H1 (cell line): ENCODE measurements around the gene DTL. TPM values are rescaled to one million over a fixed set of nuclear protein-coding genes. Genes with fewer than 3 reads are reported as not detected.

Experiments used
- CTCF ChIA-PET: fragments of 300-600 bp; sonication (Branson Sonifier 250); formaldehyde crosslinking; loops from one replicate; lab custom pipeline; 2021; ENCODE audit not compliant: partially characterized antibody; lab: Charles Lee
- POLR2A ChIA-PET: fragments of 300-600 bp; sonication (Branson Sonifier 250); formaldehyde crosslinking; loops from one replicate; lab custom pipeline; 2021; ENCODE audit warnings: inconsistent platforms; ENCODE audit not compliant: partially characterized antibody; lab: Charles Lee
- DNase-seq, 2 experiments: peaks; one replicate each; pipeline versions ENCODE4 v3.0.0 to v3.0.0-alpha.2; 2010 to 2022; ENCODE audit warnings: low spot score in 2 of 2, low read depth in 1 of 2, mixed read lengths in 1 of 2
- FAIRE-seq: peaks from 2 replicates; lab custom pipeline; 2011; peaks lifted over from hg19 to GRCh38; lab: Jason Lieb, UNC
- H2AFZ ChIP-seq: 2 replicates; pipeline ENCODE4 v1.8.1; 2012; ENCODE audit warnings: low read length, inconsistent platforms
- H2AK5ac ChIP-seq: 2 replicates; pipeline ENCODE4 v1.6.1; 2013; ENCODE audit warnings: low read depth, low read length
- H2BK120ac ChIP-seq: replicated peaks from 2 replicates; pipeline ENCODE3; 2013; ENCODE audit warnings: low read depth, low read length, inconsistent platforms
- H2BK12ac ChIP-seq: 2 replicates; pipeline ENCODE4 v1.6.1; 2013; ENCODE audit warnings: low read depth, low read length
- H2BK15ac ChIP-seq: 2 replicates; pipeline ENCODE4 v1.6.1; 2013; ENCODE audit warnings: low read length
- H2BK20ac ChIP-seq: 2 replicates; pipeline ENCODE4 v1.6.1; 2013; ENCODE audit warnings: low read length
- H2BK5ac ChIP-seq: 2 replicates; pipeline ENCODE4 v1.6.1; 2013; ENCODE audit warnings: low read depth, low read length
- H3K14ac ChIP-seq: 2 replicates; pipeline ENCODE4 v1.6.1; 2013; ENCODE audit warnings: inconsistent platforms; ENCODE audit not compliant: insufficient read length
- H3K18ac ChIP-seq: 2 replicates; pipeline ENCODE4 v1.6.1; 2013; ENCODE audit warnings: low read length; ENCODE audit errors: extremely low read depth
- H3K23ac ChIP-seq: 2 replicates; pipeline ENCODE4 v1.6.1; 2013; ENCODE audit warnings: inconsistent platforms; ENCODE audit not compliant: insufficient read length
- H3K23me2 ChIP-seq: 2 replicates; pipeline ENCODE4 v1.6.1; 2013; ENCODE audit warnings: low read depth, low read length
- H3K27ac ChIP-seq: 2 replicates; pipeline ENCODE4 v1.6.1; 2011; ENCODE audit warnings: low read depth, low read length, inconsistent platforms
- H3K27me3 ChIP-seq, 4 experiments: replicated peaks in 1 of 4; 1 replicate in 1 of 4; 2 replicates in 3 of 4; pipeline versions ENCODE4 v1.6.1 to v1.8.1; 2011 to 2013; ENCODE audit warnings: low read length in 3 of 4, mild to moderate bottlenecking in 3 of 4, inconsistent platforms in 2 of 4, mixed read lengths in 2 of 4, moderate library complexity in 1 of 4; ENCODE audit not compliant: control insufficient read depth in 3 of 4, insufficient read depth in 3 of 4; ENCODE audit errors: extremely low read depth in 1 of 4
- H3K36me3 ChIP-seq, 4 experiments: 2 replicates each; pipeline versions ENCODE4 v1.6.1 to v1.8.1; 2011 to 2013; ENCODE audit warnings: mild to moderate bottlenecking in 4 of 4, low read length in 3 of 4, moderate library complexity in 2 of 4, control low read depth in 1 of 4, inconsistent platforms in 1 of 4; ENCODE audit not compliant: insufficient read depth in 4 of 4, control insufficient read depth in 2 of 4
- H3K4ac ChIP-seq: replicated peaks from 2 replicates; pipeline ENCODE3; 2013; ENCODE audit warnings: low read length, low read depth, mixed read lengths, inconsistent platforms; ENCODE audit not compliant: insufficient read length
- H3K4me1 ChIP-seq, 4 experiments: replicated peaks in 1 of 4; 1 replicate in 1 of 4; 2 replicates in 3 of 4; pipeline versions ENCODE4 v1.6.1 to v1.8.1; 2011 to 2013; ENCODE audit warnings: low read length in 3 of 4, inconsistent platforms in 2 of 4, mixed read lengths in 1 of 4; ENCODE audit not compliant: insufficient read depth in 4 of 4, control insufficient read depth in 3 of 4
- H3K4me2 ChIP-seq, 2 experiments: 2 replicates each; pipeline versions ENCODE4 v1.6.1 to v1.8.1; 2011 to 2013; ENCODE audit warnings: low read depth in 2 of 2, low read length in 2 of 2, control low read depth in 1 of 2, inconsistent platforms in 1 of 2, mild to moderate bottlenecking in 1 of 2; ENCODE audit not compliant: insufficient read depth in 1 of 2
- H3K4me3 ChIP-seq, 4 experiments: fragments of 200-600, 300-600 bp in 1 of 4; sonication (generic), shearing (Covaris generic), sonication (Bioruptor Twin) in 1 of 4; 2 replicates each; pipeline versions ENCODE4 v1.5.1 to v1.8.1; 2011 to 2016; ENCODE audit warnings: low read length in 4 of 4, low read depth in 3 of 4, control low read depth in 2 of 4, inconsistent platforms in 2 of 4, mild to moderate bottlenecking in 2 of 4, mixed read lengths in 1 of 4, moderate library complexity in 1 of 4; ENCODE audit not compliant: insufficient read depth in 2 of 4; ENCODE audit errors: extremely low read depth in 1 of 4
- H3K56ac ChIP-seq: replicated peaks from 2 replicates; pipeline ENCODE3; 2013; ENCODE audit warnings: low read depth, mild to moderate bottlenecking, mixed read lengths, low read length, inconsistent platforms; ENCODE audit not compliant: insufficient read length
- H3K79me1 ChIP-seq: 2 replicates; pipeline ENCODE4 v1.6.1; 2013; ENCODE audit warnings: low read depth, low read length, control low read depth
- H3K79me2 ChIP-seq, 2 experiments: 2 replicates each; pipeline versions ENCODE4 v1.6.1 to v1.8.1; 2012 to 2013; ENCODE audit warnings: low read length in 2 of 2, mild to moderate bottlenecking in 2 of 2, inconsistent platforms in 1 of 2; ENCODE audit not compliant: insufficient read depth in 2 of 2, control insufficient read depth in 1 of 2
- H3K9ac ChIP-seq, 4 experiments: replicated peaks in 1 of 4; 1 replicate in 1 of 4; 2 replicates in 3 of 4; pipeline versions ENCODE4 v1.6.1 to v1.8.1; 2011 to 2013; ENCODE audit warnings: low read depth in 3 of 4, low read length in 3 of 4, control low read depth in 2 of 4, mild to moderate bottlenecking in 2 of 4, moderate library complexity in 2 of 4, inconsistent platforms in 1 of 4; ENCODE audit errors: extremely low read depth in 1 of 4
- H3K9me3 ChIP-seq, 2 experiments: 2 replicates each; pipeline versions ENCODE4 v1.6.1 to v1.8.1; 2012 to 2013; ENCODE audit warnings: mild to moderate bottlenecking in 2 of 2, moderate library complexity in 2 of 2, control low read depth in 1 of 2, inconsistent platforms in 1 of 2, low read depth in 1 of 2, low read length in 1 of 2, mixed read lengths in 1 of 2; ENCODE audit not compliant: insufficient read depth in 2 of 2
- H4K20me1 ChIP-seq, 2 experiments: replicated peaks in 1 of 2; 2 replicates each; pipeline versions ENCODE3 to v1.8.1; 2011 to 2013; ENCODE audit warnings: inconsistent platforms in 2 of 2, low read length in 2 of 2, mild to moderate bottlenecking in 1 of 2; ENCODE audit not compliant: insufficient read depth in 2 of 2, control insufficient read depth in 1 of 2
- H4K5ac ChIP-seq: 2 replicates; pipeline ENCODE4 v1.6.1; 2013; ENCODE audit warnings: low read length, low read depth, mixed read lengths, inconsistent platforms; ENCODE audit not compliant: insufficient read length
- H4K8ac ChIP-seq: 2 replicates; pipeline ENCODE4 v1.8.0; 2013; ENCODE audit warnings: mild to moderate bottlenecking, moderate library complexity, low read length, inconsistent platforms; ENCODE audit not compliant: insufficient read depth; ENCODE audit errors: extremely low read depth
- H4K91ac ChIP-seq: replicated peaks from 2 replicates; pipeline ENCODE3; 2013; ENCODE audit warnings: low read length, mixed read lengths, inconsistent platforms; ENCODE audit not compliant: insufficient read length
- RFX5 ChIP-seq: IDR thresholded peaks from 2 replicates; pipeline ENCODE4 v1.6.1; 2011; ENCODE audit warnings: low read depth, low read length, improper control_type of control experiment, borderline replicate concordance
- SIX5 ChIP-seq: IDR thresholded peaks from 2 replicates; pipeline ENCODE4 v1.6.1; 2011; ENCODE audit warnings: mild to moderate bottlenecking, low read depth, low read length
- WGBS, 2 experiments: shearing (Covaris generic) in 1 of 2; methylation state at CpG; one replicate each; pipeline versions ENCODE4 v1.1.6 to v1.1.7; 2013 to 2015; ENCODE audit warnings: low lambda C conversion rate in 2 of 2, mixed read lengths in 2 of 2, inconsistent platforms in 1 of 2, low coverage in 1 of 2, missing lambda C conversion rate in 1 of 2; ENCODE audit not compliant: insufficient replicate concordance in 2 of 2, insufficient coverage in 1 of 2, insufficient read length in 1 of 2; ENCODE audit errors: extremely low coverage in 1 of 2, missing lambda C conversion rate in 1 of 2; 5-methylcytosine and 5-hydroxymethylcytosine counted together
- polyA plus RNA-seq, 7 experiments: library from polyadenylated mRNA; depleted of rRNA in 3 of 7; stranded (reverse) in 5 of 7; unstranded in 2 of 7; fragments of >200 nt in 5 of 7; fragments of 200-250 nt in 2 of 7; gene quantifications; 1 replicate in 5 of 7; 2 replicates in 1 of 7; 4 replicates in 1 of 7; pipeline versions ENCODE4 v1.2.1 to v1.2.3, GENCODE V29; 2011 to 2013; ENCODE audit warnings: missing spikeins in 2 of 7, mixed read lengths in 2 of 7
- total RNA-seq: library from RNA; stranded (reverse); fragmentation: NEBNext Ultra II Directional; extraction: Animal tissue kit (Norgen Biotek cat#: 25700); gene quantifications from 2 replicates; pipeline ENCODE4 v1.2.1, GENCODE V29; 2021
- TF ChIP-seq, protein P1 (sequence below): IDR thresholded peaks from 2 replicates; pipeline ENCODE4 v1.6.1; 2012; ENCODE audit warnings: low read length, inconsistent platforms

Gene DTL
- total and polyA plus RNA-seq, 2 of the 8 experiments (the other 6 are each of a cell fraction or from before 2014, with no cell fraction given) = 36.0 to 46.9 TPM

- Histone ChIP-seq H4K5ac (no peak overlapping the region), H3K36me3 (peaks cover 7 to 40% (median 26%) of the 10 kb centered on the region in 4 experiments; a peak in 7 of 8 replicates)
Observed at GRCh38 chr1:212089560-212090163, 54.1 kb downstream of the DTL start.

More at GRCh38 chr1:212089560-212090163, 54.1 kb downstream of the DTL start:
- Histone ChIP-seq H2AK5ac (no peak overlapping the region), H3K4me2 (no peak overlapping the region), H2BK12ac (no peak overlapping the region), H3K9me3 (no peaks in the 10 kb centered on the region), H3K23ac (no peak overlapping the region), H2BK5ac (no peak overlapping the region), H2BK20ac (no peak overlapping the region), H4K91ac (no peak overlapping the region), H3K79me2 (peaks cover 0 to 12% of the 10 kb centered on the region in 2 experiments; a peak in 2 of 4 replicates), H3K27me3 (no peaks in the 10 kb centered on the region), H2BK120ac (no peak overlapping the region), H4K20me1 (peaks cover 0 to 3% of the 10 kb centered on the region in 2 experiments)
- CTCF ChIA-PET = interaction anchor here (0.6 to 2.0 kb wide), 5 partner anchors 12 to 279 kb away, joined by 3 to 8 read pairs (median 3); no protein-coding TSS in a partner anchor
- WGBS, 2 experiments = 91% methylated on average over 3 of the region's 3 CpGs; no CpG with 5 or more reads in 1 of the 2 experiments
- no peak for FAIRE-seq
- TF ChIP-seq RFX5 = no peak
- TF ChIP-seq, protein P1, sequence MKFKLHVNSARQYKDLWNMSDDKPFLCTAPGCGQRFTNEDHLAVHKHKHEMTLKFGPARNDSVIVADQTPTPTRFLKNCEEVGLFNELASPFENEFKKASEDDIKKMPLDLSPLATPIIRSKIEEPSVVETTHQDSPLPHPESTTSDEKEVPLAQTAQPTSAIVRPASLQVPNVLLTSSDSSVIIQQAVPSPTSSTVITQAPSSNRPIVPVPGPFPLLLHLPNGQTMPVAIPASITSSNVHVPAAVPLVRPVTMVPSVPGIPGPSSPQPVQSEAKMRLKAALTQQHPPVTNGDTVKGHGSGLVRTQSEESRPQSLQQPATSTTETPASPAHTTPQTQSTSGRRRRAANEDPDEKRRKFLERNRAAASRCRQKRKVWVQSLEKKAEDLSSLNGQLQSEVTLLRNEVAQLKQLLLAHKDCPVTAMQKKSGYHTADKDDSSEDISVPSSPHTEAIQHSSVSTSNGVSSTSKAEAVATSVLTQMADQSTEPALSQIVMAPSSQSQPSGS = no peak
- no peak for TF ChIP-seq SIX5
- TF ChIP-seq, all 59 proteins: peak for 0
- Histone ChIP-seq H3K14ac (no peak overlapping the region), H3K4me3 (no peak overlapping the region), H3K18ac (no peak overlapping the region), H3K4me1 (no peaks in the 10 kb centered on the region; a peak in 1 of 7 replicates), H3K23me2 (no peaks in the 10 kb centered on the region; the same call in 1 of the 2 replicates), H2BK15ac (no peak overlapping the region), H3K4ac (no peak overlapping the region), H3K27ac (no peak overlapping the region), H3K56ac (no peak overlapping the region), H4K8ac (no peak overlapping the region), H3K79me1 (no peaks in the 10 kb centered on the region; the same call in 1 of the 2 replicates), H3K9ac (no peak overlapping the region), H2AFZ (no peak overlapping the region)
- POLR2A ChIA-PET = no interaction called here
- DNase-seq = no peak
